ENCODE data around the gene ORAI1. TPM values are rescaled to one million over a fixed set of nuclear protein-coding genes. Genes with fewer than 3 reads are reported as not detected.

The ORAI1 gene
- total RNA-seq, 4 donors from 2014 or later: 1.8 to 20.0 (median 13.8) TPM

DNA sequence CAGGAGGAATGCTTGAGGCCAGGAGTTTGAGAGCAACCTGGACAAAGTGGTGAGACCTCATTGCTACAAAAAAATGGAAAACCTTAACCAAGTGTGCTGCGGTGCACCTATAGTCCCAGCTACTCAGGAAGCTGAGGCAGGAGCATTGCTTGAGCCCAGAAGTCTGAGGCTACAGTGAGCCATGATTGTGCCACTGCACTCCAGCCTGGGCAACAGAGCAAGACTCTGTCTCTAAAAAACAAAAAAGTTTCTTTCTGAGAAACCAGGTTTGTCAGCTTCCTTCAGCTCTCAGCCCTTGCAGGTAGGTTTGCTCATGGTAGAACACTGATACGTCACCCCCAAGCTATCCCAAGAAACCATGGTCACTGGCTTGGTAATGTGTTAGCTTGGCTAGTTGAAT lies 63.1 kb downstream of the ORAI1 start:
- intact Hi-C loops (cut with DNase I; ENCODE audit: low total_unique reads): loop anchor here (10.0 kb wide), 1 partner anchor 135 kb away; no protein-coding TSS in a partner anchor
- Histone ChIP-seq H3K4me3 (no peak overlapping the region), H3K27me3 (no peaks in the 10 kb centered on the region), H3K4me1 (no peaks in the 10 kb centered on the region), H3K9me3 (no peaks in the 10 kb centered on the region), H3K27ac (no peak overlapping the region), H3K36me3 (no peaks in the 10 kb centered on the region)
- TF ChIP-seq POLR2A (IDR thresholded peaks at IDR 0.05): no peak
- TF ChIP-seq, protein P1, sequence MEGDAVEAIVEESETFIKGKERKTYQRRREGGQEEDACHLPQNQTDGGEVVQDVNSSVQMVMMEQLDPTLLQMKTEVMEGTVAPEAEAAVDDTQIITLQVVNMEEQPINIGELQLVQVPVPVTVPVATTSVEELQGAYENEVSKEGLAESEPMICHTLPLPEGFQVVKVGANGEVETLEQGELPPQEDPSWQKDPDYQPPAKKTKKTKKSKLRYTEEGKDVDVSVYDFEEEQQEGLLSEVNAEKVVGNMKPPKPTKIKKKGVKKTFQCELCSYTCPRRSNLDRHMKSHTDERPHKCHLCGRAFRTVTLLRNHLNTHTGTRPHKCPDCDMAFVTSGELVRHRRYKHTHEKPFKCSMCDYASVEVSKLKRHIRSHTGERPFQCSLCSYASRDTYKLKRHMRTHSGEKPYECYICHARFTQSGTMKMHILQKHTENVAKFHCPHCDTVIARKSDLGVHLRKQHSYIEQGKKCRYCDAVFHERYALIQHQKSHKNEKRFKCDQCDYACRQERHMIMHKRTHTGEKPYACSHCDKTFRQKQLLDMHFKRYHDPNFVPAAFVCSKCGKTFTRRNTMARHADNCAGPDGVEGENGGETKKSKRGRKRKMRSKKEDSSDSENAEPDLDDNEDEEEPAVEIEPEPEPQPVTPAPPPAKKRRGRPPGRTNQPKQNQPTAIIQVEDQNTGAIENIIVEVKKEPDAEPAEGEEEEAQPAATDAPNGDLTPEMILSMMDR (IDR thresholded peaks at IDR 0.05): no peak
- DNase-seq: no peak

Small RNA genes lying within 50 kb of the gene (small RNA-seq; reads per million reads assigned to genes)
- gene RNU6-1004P: not detected

Other genes starting within 250 kb of the ORAI1 start
- 10 to 100 TPM; 23.5 to 74.9 (median 34.1) TPM for gene RNF34, start 226.4 kb upstream of the ORAI1 start, total RNA-seq
- 10 to 100 TPM in 3 of 4 donors, 1 to 10 TPM in 1; 6.1 to 78.0 (median 19.8) TPM for gene KDM2B, start 45.5 kb upstream of the ORAI1 start, total RNA-seq
- gene MORN3, start 43.1 kb downstream of the ORAI1 start, total RNA-seq: 1 to 10 TPM in 1 of 4 donors, under 1 TPM in 1, not detected in 2; 0.27 to 1.9 TPM
- 10 to 100 TPM in 3 of 4 donors, 1 to 10 TPM in 1; 1.0 to 35.2 (median 19.6) TPM for gene TMEM120B, start 86.2 kb downstream of the ORAI1 start, total RNA-seq
- gene RHOF, start 167.2 kb downstream of the ORAI1 start, total RNA-seq: 10 to 100 TPM in 3 of 4 donors, 1 to 10 TPM in 1; 5.1 to 27.6 (median 13.1) TPM
- gene SETD1B, start 177.5 kb downstream of the ORAI1 start, total RNA-seq: 10 to 100 TPM in 1 of 4 donors, 1 to 10 TPM in 3; 1.3 to 63.6 (median 5.6) TPM
- gene HPD, start 232.3 kb downstream of the ORAI1 start, total RNA-seq: 1 to 10 TPM in 1 of 4 donors, not detected in 3; 1.9 TPM